ENCODE measurements around the gene LASP1NB.
"Not testable (repeated sequence)": the region's sequence is repeated elsewhere in the genome, so short reads cannot be mapped to it uniquely, and the experiment has no call there.

Gene LASP1NB

GRCh38 chr17:38943607-38944006, 18.2 kb downstream of the LASP1NB start:
- TF ChIP-seq CTCF (IDR thresholded peaks at IDR 0.05): no peak
- Mint-ChIP-seq H3K27me3 (ENCODE audit: unreplicated experiment) (no peaks in the 10 kb centered on the region), H3K4me3 (ENCODE audit: unreplicated experiment) (no peak overlapping the region), H3K27ac (ENCODE audit: unreplicated experiment) (no peak overlapping the region), H3K9me3 (ENCODE audit: unreplicated experiment) (no peaks in the 10 kb centered on the region), H3K4me1 (ENCODE audit: unreplicated experiment) (no peaks in the 10 kb centered on the region), H3K36me3 (ENCODE audit: unreplicated experiment) (no peaks in the 10 kb centered on the region)
- DNase-seq (ENCODE audit: extremely low spot score, unreplicated experiment): no peak

- Mint-ChIP-seq H3K9me3 (ENCODE audit: unreplicated experiment) (no peaks in the 10 kb centered on the region), H3K4me1 (ENCODE audit: unreplicated experiment) (no peaks in the 10 kb centered on the region), H3K27ac (ENCODE audit: unreplicated experiment) (no peak overlapping the region), H3K27me3 (ENCODE audit: unreplicated experiment) (no peaks in the 10 kb centered on the region), H3K4me3 (ENCODE audit: unreplicated experiment) (no peak overlapping the region), H3K36me3 (ENCODE audit: unreplicated experiment) (no peaks in the 10 kb centered on the region)
- DNase-seq (ENCODE audit: extremely low spot score, unreplicated experiment): no peak
- TF ChIP-seq CTCF (IDR thresholded peaks at IDR 0.05): no peak
Observed at GRCh38 chr17:38947189-38947588, 21.8 kb downstream of the LASP1NB start.

- H3K9me3 Mint-ChIP-seq (ENCODE audit: unreplicated experiment); H3K27me3 Mint-ChIP-seq (ENCODE audit: unreplicated experiment); H3K4me3 Mint-ChIP-seq (ENCODE audit: unreplicated experiment); H3K36me3 Mint-ChIP-seq (ENCODE audit: unreplicated experiment); DNase-seq (ENCODE audit: extremely low spot score, unreplicated experiment); H3K27ac Mint-ChIP-seq (ENCODE audit: unreplicated experiment): not testable (repeated sequence)
- peaks cover 16% of the 10 kb centered on the region for H3K4me1 Mint-ChIP-seq (ENCODE audit: unreplicated experiment)
Observed at GRCh38 chr17:38953800-38954199, 28.4 kb downstream of the LASP1NB start.

- TF ChIP-seq CTCF (IDR thresholded peaks at IDR 0.05): no peak
- Mint-ChIP-seq H3K4me1 (ENCODE audit: unreplicated experiment) (peaks cover 24% of the 10 kb centered on the region), H3K9me3 (ENCODE audit: unreplicated experiment) (no peaks in the 10 kb centered on the region), H3K27me3 (ENCODE audit: unreplicated experiment) (no peaks in the 10 kb centered on the region), H3K36me3 (ENCODE audit: unreplicated experiment) (no peaks in the 10 kb centered on the region), H3K4me3 (ENCODE audit: unreplicated experiment) (peak overlapping the region; percentile 59), H3K27ac (ENCODE audit: unreplicated experiment) (peak overlapping the region; percentile 95)
- no peak for DNase-seq (ENCODE audit: extremely low spot score, unreplicated experiment)
Observed at GRCh38 chr17:38958326-38958725, 32.9 kb downstream of the LASP1NB start.

GRCh38 chr17:38958756-38959155, 33.3 kb downstream of the LASP1NB start:
- Mint-ChIP-seq H3K27ac (ENCODE audit: unreplicated experiment) (peak overlapping the region; percentile 87), H3K27me3 (ENCODE audit: unreplicated experiment) (no peaks in the 10 kb centered on the region), H3K36me3 (ENCODE audit: unreplicated experiment) (no peaks in the 10 kb centered on the region), H3K9me3 (ENCODE audit: unreplicated experiment) (no peaks in the 10 kb centered on the region), H3K4me1 (ENCODE audit: unreplicated experiment) (peaks cover 24% of the 10 kb centered on the region), H3K4me3 (ENCODE audit: unreplicated experiment) (no peak overlapping the region)
- TF ChIP-seq CTCF (IDR thresholded peaks at IDR 0.05): no peak
- no peak for DNase-seq (ENCODE audit: extremely low spot score, unreplicated experiment)

GRCh38 chr17:38959508-38959907, 34.1 kb downstream of the LASP1NB start:
- Mint-ChIP-seq H3K9me3 (ENCODE audit: unreplicated experiment) (no peaks in the 10 kb centered on the region), H3K27ac (ENCODE audit: unreplicated experiment) (peak overlapping the region; percentile 87), H3K27me3 (ENCODE audit: unreplicated experiment) (no peaks in the 10 kb centered on the region), H3K4me1 (ENCODE audit: unreplicated experiment) (peaks cover 24% of the 10 kb centered on the region), H3K4me3 (ENCODE audit: unreplicated experiment) (no peak overlapping the region), H3K36me3 (ENCODE audit: unreplicated experiment) (no peaks in the 10 kb centered on the region)
- no peak for TF ChIP-seq CTCF (IDR thresholded peaks at IDR 0.05)
- DNase-seq (ENCODE audit: extremely low spot score, unreplicated experiment): no peak

Measured in osteocyte (in vitro differentiated cells).